T-helper 2 cell treated with Interferon-gamma antibody and Interleukin-4, amounts not matched to agents 100 ng/mL and 5 ng/mL, for 36 hours (primary cell): ENCODE results near the gene AIRE. TPM values are rescaled to one million over a fixed set of nuclear protein-coding genes. Genes with fewer than 3 reads are reported as not detected.
"Not testable (repeated sequence)": the region's sequence is repeated elsewhere in the genome, so short reads cannot be mapped to it uniquely, and the experiment has no call there.

Source experiments
- intact Hi-C: fragments of 100-400 bp; cut with micrococcal nuclease; formaldehyde crosslinking; loops from one replicate; pipeline ENCODE4 v1.15.1; 2023
- total RNA-seq: library from RNA; stranded (reverse); gene quantifications from 2 replicates; pipeline ENCODE4 v1.2.3, GENCODE V29; 2022

AIRE gene
- total RNA-seq, 1 donor from 2014 or later, result 2.7 TPM

- intact Hi-C loops, result no loop called here
Measured at GRCh38 chr21:44291078-44291935, 5.6 kb downstream of the AIRE start.

- intact Hi-C loops, result no loop called here
Measured at GRCh38 chr21:44291936-44292811, 6.5 kb downstream of the AIRE start.

GRCh38 chr21:44292812-44293195 lies 7.1 kb downstream of the AIRE start:
- intact Hi-C loops, result no loop called here

- intact Hi-C loops, result no loop called here
Measured at GRCh38 chr21:44293551-44294231, 8.0 kb downstream of the AIRE start.

- intact Hi-C loops, result loop anchor here (5.0 kb wide), 1 partner anchor 282 kb away; the partner anchor contains the start of gene TRAPPC10
Measured at GRCh38 chr21:44294391-44295162, 8.9 kb downstream of the AIRE start.

GRCh38 chr21:44295163-44295573 lies 9.5 kb downstream of the AIRE start:
- intact Hi-C loops, result loop anchor here (5.0 kb wide), 1 partner anchor 283 kb away; the partner anchor contains the start of gene TRAPPC10

GRCh38 chr21:44295646-44296045 lies 10.0 kb downstream of the AIRE start:
- intact Hi-C loops, result loop anchor here (5.0 kb wide), 1 partner anchor 283 kb away; the partner anchor contains the start of gene TRAPPC10

- intact Hi-C loops, result loop anchor here (5.0 kb wide), 1 partner anchor 284 kb away; the partner anchor contains the start of gene TRAPPC10
Measured at GRCh38 chr21:44296103-44296519, 10.4 kb downstream of the AIRE start.

GRCh38 chr21:44296916-44297315 lies 11.2 kb downstream of the AIRE start:
- intact Hi-C loops, result loop anchor here (5.0 kb wide), 1 partner anchor 285 kb away; the partner anchor contains the start of gene TRAPPC10

- intact Hi-C loops, result loop anchor here (5.0 kb wide), 1 partner anchor 285 kb away; the partner anchor contains the start of gene TRAPPC10
Measured at GRCh38 chr21:44297525-44298290, 12.0 kb downstream of the AIRE start.

GRCh38 chr21:44298301-44298700 lies 12.6 kb downstream of the AIRE start:
- intact Hi-C loops, result loop anchor here (5.0 kb wide), 1 partner anchor 286 kb away; the partner anchor contains the start of gene TRAPPC10

- intact Hi-C loops, result loop anchor here (5.0 kb wide), 1 partner anchor 287 kb away; the partner anchor contains the start of gene TRAPPC10
Measured at GRCh38 chr21:44299085-44299457, 13.4 kb downstream of the AIRE start.

GRCh38 chr21:44299458-44300261 lies 14.0 kb downstream of the AIRE start, which contains the start of gene PFKL:
Gene PFKL, plus strand, starts transcription at chr21:44300053. Its CDS starts 53 bp downstream, at chr21:44300106.
- intact Hi-C loops, result loop anchor here (5.0 kb wide), 1 partner anchor 287 kb away; the partner anchor contains the start of gene TRAPPC10

- intact Hi-C loops, result no loop called here
Measured at GRCh38 chr21:44300262-44300959, 14.7 kb downstream of the AIRE start.

- intact Hi-C loops, result no loop called here
Measured at GRCh38 chr21:44301141-44301540, 15.5 kb downstream of the AIRE start.

- intact Hi-C loops, result no loop called here
Measured at GRCh38 chr21:44301961-44302406, 16.3 kb downstream of the AIRE start.

GRCh38 chr21:44302573-44303401 lies 17.1 kb downstream of the AIRE start:
- intact Hi-C loops, result not testable (repeated sequence)
